ENCODE results near the gene LCE1C.

LCE1C gene, protein sequence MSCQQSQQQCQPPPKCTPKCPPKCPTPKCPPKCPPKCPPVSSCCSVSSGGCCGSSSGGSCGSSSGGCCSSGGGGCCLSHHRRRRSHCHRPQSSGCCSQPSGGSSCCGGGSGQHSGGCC

DNA sequence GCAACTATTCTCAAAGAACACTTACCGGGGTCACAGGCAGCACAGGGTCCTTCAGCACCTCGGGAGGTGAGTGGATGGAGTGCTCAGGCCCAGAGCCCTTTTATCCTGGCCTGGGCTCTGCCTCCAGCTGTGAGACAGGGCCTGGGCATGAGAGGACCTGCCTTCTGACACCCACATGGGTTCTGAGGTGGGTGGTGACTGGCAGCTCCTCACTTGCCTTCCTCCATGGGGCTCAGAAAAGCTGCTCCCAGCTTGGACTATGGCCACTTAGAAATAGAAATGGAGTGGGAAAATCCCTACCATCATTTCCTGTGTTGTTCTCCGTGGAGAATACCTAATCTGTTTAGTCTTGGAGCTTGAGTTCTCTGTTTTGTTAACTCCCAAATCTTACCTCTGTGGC lies at the start of gene LCE1C:
Gene LCE1C (minus strand): TSS at position 76 of the 400 bp plus-strand sequence. CDS start 1,173 bp downstream, outside the sequence.
- DNase-seq (ENCODE audit: low read depth in 3 of 3): no peak

DNA sequence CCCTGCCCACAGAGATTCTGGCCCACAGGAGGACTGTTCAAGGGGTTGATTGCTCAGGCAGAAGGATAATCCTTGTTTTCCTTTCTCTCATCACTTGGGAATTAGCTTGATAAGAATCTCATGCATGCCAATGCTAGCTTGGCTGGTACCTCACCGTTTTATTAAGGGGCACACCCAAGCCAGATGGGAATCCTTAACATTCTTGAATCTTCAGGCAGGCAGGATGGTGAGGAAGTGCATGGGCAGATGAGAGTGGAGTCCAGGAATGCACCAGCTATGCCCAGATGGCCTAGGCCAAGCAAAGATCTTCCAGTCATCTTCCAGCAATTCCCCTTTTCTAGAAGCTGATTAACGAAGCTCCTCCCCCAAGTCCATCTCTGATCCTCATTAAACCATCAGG lies 49.2 kb upstream of the LCE1C start:
- DNase-seq (ENCODE audit: low read depth in 3 of 3): no peak

GRCh38 chr1:152842556-152842955 lies 36.1 kb upstream of the LCE1C start, which contains the start of gene LCE6A:
Gene LCE6A, plus strand, starts transcription at chr1:152842856. Its CDS starts 665 bp downstream, at chr1:152843521.
- DNase-seq (ENCODE audit: low read depth in 3 of 3): no peak

GRCh38 chr1:152836870-152837269 lies 30.4 kb upstream of the LCE1C start:
- no peak for DNase-seq (ENCODE audit: low read depth in 3 of 3)

- no peak for DNase-seq (ENCODE audit: low read depth in 3 of 3)
These were observed 20.7 kb upstream of the LCE1C start, which contains the start of gene LCE1A for GRCh38 chr1:152827173-152827572. Gene LCE1A, plus strand, starts transcription at chr1:152827473. Its CDS starts 0 bp downstream, at chr1:152827473.

GRCh38 chr1:152824964-152825363 lies 18.5 kb upstream of the LCE1C start:
- DNase-seq (ENCODE audit: low read depth in 3 of 3): no peak

DNA sequence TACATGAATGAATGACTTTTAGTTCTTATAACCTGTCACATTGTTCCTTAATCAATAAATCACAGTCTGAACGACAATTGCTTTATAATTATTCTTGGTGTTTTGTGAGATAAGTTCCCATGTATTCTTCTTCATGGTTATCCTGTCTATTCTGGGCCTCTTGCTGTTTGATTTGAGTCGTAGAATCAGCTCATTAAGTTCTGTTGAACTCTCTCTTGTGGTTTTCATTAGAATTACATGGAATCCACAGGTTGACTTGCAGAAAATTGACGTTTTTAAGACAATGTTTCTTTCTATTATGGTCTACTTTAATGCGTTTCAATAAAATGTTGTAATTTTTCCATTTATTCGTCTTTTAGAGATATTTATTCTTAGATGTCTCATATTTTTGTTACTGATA lies 16.8 kb upstream of the LCE1C start:
- DNase-seq (ENCODE audit: low read depth in 3 of 3): no peak

- no peak for DNase-seq (ENCODE audit: low read depth in 3 of 3)
These were observed 10.9 kb upstream of the LCE1C start for GRCh38 chr1:152817309-152817708.

- no peak for DNase-seq (ENCODE audit: low read depth in 3 of 3)
These were observed 5.2 kb upstream of the LCE1C start, which contains the start of gene LCE1B for GRCh38 chr1:152811671-152812070. Gene LCE1B, plus strand, starts transcription at chr1:152811971. Its CDS starts 476 bp downstream, at chr1:152812447.

DNA sequence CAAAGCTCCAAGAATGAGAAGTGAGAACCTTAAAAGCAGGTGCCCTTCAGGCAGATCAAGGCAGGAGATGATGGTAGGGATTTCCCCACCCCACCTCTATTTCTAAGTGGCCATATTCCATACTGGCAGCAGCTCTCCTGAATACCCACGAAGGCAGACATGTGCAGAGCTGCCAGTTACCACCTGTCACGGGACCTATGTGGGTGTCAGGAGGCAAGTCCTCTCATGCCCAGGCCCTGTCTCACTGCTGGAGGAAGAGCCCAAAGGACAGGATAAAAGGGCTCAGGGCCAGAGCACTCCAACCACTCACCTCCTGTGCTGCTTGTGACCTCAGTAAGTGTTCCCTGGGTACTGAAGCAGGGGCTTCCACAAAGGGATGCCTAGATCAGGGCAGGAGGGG lies 4.6 kb upstream of the LCE1C start:
- DNase-seq (ENCODE audit: low read depth in 3 of 3): no peak

- no peak for DNase-seq (ENCODE audit: low read depth in 3 of 3)
These were observed 5.1 kb downstream of the LCE1C start for GRCh38 chr1:152801333-152801732.

DNA sequence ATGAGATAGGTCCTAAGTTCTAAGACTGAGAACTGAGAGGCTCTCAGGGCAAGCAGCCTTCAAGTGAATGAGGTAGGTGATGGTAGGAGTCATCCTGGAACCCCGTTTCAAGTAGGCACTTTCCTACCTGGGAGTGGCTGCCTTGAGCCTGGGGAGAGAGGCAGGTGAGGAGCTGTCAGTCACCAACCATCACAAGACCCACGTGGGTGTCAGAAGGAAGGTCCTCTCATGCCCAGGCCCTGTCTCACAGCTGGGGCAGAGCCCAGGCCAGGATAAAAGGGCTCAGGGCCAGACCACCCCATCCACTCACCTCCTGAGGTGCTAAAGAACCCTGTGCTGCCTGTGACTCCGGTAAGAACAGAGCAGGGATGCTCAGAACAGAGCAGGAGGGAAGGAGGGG lies 10.0 kb downstream of the LCE1C start, which contains the start of gene LCE1D:
Gene LCE1D (plus strand): TSS at position 301 of the 400 bp plus-strand sequence. CDS start 1,074 bp downstream, outside the sequence.
- DNase-seq (ENCODE audit: low read depth in 3 of 3): no peak

DNA sequence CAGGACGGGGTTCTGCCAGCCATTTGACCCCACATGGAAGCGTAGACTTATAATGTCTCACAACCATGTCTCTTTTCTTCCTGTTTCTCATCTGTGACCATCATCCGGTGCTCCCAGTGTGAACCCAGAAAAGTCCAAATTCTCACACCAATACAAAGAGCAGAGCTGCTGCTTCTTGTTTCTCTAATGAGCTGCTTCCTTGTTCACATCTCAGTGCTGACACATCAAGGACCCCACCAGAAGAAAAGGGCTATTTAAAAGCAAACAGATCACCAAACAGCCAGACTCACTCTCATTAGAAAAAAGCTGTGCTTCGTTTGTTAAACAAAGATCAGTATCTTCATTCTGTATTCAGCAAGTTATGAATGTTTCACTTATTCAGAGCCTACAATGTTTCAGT lies 10.8 kb downstream of the LCE1C start:
- DNase-seq (ENCODE audit: low read depth in 3 of 3): no peak

DNA sequence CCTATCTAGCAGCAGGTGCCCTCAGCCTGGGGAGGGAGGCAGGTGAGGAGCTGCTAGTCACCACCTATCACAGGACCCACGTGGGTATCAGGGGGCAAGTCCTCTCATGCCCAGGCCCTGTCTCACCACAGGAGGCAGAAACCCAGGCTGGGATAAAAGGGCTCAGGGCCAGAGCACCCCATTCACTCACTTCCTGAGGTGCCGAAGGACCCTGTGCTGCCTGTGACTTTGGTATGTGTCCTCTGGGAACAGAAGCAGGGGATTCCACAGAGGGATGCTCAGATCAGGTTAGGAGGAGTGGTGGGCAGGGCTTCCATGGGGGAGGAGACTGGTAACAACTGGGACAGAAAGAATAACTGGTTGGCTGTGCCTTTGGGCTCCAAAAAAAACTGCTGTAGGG lies 20.4 kb downstream of the LCE1C start, which contains the start of gene LCE1E:
Gene LCE1E (plus strand): TSS at position 181 of the 400 bp plus-strand sequence. CDS start 1,043 bp downstream, outside the sequence.
- no peak for DNase-seq (ENCODE audit: low read depth in 3 of 3)

DNA sequence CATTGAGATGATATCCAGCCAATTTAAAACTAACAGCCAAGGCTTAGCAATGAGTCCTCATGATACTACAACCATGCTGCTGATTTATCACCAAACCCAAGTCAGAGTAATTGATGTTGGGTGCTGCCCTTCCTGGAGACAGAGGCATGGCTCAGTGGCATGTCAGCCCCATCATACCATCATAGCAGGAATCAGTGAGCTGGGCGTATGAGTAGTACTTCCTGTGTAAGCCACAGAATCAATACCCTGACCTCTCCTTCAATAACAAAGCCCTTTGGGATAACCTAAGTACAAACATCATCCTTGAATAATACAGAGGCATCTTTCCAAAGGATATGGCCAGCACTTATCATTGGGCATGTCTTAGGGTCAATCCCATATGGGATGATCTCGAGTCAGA lies 23.4 kb downstream of the LCE1C start:
- no peak for DNase-seq (ENCODE audit: low read depth in 3 of 3)

DNA sequence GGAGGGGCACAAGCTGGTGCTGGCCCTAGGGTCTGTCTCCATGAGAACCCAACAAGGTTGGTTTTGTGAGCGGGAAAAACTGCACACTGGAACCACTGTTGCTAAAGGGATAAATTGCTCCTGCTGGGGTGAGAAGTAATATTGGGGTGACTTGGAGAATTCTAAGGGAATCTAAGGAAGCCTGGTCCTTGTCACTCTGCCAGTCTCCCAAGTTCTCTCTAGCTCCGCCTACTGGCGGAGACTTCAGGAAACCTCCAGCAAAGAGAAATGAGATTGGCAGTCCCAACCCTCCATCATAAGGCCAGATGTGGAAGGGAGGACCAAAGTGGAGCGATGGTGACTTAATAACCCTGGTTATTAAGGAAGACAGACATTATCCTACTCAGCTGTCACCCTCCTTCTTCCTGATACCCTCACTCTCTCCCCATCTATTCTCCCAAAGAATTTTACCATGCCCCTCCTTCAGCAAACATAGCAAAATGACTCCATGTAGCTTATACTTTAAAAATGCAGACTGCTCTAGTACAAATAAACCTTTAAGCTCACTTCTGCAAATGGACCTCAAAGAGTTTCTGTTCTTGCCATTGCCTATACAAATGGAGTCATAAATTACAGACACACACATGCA lies 28.8 kb downstream of the LCE1C start:
- no peak for DNase-seq (ENCODE audit: low read depth in 3 of 3)

DNA sequence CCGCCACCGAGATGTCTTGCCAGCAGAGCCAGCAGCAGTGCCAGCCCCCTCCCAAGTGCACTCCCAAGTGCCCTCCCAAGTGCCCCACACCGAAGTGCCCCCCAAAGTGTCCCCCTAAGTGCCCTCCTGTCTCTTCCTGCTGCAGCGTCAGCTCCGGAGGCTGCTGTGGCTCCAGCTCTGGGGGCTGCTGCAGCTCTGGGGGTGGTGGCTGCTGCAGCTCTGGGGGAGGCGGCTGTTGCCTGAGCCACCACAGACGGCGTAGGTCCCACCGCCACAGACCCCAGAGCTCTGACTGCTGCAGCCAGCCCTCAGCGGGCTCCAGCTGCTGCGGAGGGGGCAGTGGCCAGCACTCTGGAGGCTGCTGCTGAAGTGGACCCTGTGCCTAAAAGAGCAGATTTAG lies 30.1 kb downstream of the LCE1C start:
- DNase-seq (ENCODE audit: low read depth in 3 of 3): no peak

DNA sequence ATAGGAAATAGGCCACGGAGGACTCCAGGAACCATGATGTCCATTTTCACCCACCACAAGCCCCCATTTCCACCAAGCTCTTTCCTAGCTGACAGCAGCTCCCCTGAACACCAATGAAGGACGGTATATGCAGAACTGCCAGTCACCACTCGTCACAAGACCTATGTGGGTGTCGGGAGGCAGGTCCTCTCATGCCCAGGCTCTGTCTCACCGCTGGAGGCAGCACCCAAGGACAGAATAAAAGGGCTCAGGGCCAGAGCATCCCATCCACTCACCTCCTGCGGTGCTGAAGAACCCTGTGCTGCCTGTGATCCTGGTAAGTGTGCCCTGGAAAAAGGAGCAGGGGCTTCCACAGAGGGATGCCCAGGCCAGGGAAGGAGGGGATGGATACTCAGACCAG lies 31.6 kb downstream of the LCE1C start, which contains the start of gene LCE1F:
Gene LCE1F (plus strand): TSS at position 266 of the 400 bp plus-strand sequence. CDS start 1,232 bp downstream, outside the sequence.
- no peak for DNase-seq (ENCODE audit: low read depth in 3 of 3)

DNA sequence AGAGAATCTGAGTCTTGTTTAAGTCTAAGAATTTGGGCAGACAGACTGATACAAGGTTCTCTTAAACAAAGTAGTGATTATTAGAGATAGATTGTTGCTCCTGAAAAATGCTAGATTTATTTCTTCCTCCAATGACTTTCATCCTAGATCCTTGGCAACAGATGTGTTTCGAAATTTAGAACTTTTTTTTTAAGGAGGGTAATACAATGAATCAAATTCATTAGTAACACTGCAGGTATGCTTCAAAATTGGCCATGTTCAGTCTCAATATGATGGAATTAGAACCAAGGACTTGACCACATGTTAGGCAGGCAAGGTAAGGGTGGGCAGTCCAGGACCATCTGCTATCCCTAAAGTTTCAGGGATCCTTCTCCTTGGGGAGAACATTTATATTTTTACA lies 36.0 kb downstream of the LCE1C start:
- DNase-seq (ENCODE audit: low read depth in 3 of 3): no peak

DNA sequence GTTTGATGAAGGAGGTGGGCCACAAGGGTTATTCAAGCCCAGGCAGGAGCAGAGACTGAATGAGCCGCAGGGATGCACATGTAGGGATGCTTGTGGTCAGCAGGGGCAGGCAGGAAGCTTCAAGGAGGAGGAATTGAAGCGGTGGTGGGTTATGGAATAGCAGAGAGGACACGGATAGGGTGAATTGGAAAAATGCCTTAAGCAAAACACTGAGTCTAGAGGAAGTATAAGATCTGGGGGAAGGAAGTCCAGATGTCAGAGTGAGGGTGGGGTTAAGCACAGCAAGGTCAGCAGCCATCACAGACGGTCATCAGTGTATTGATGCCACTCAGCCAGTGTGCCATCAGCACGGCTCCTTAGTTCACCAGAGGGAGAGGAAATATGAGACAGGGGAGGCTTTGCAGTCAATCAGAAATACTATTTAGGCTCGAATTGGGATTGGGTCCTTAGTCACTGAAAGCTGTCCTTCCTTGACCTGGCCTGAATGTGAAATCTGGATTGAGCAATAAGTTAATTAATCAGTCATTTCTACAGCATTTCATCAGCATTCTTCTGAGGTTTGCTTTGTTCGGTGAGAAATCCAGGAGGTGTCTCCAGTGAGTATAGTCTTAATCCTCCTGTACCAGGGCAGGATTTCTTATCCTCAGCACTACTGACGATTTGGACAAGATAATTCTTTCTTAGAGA lies 37.5 kb downstream of the LCE1C start:
- DNase-seq (ENCODE audit: low read depth in 3 of 3): no peak

DNA sequence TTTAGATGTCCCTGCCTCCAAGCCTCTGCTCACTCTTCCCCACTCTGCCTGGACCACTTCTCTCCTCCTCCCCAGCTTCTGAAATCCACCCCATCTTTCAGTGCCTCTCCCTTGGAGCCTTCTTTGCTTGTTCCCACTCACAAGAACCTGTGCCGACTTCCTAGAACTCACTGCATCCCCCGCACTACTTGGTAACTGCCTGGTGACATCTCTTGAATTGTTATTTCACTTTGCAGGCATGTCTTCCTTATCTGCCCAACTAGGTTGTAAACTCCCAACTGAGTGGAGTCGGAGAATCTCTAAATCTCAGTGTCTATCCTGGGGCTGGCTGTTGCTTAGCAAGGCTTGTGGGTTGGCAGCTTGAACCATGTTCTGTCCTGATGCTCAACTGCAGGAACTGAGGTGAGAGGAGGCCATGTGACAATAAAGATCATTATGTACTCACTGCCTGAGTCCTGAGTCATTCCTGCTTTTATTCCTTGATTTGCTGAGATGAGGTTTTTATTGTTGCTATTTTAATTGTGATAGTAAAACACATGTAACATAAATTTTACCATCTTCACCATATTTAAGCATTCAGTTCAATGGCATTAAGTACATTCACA lies 44.7 kb downstream of the LCE1C start:
- no peak for DNase-seq (ENCODE audit: low read depth in 3 of 3)

DNA sequence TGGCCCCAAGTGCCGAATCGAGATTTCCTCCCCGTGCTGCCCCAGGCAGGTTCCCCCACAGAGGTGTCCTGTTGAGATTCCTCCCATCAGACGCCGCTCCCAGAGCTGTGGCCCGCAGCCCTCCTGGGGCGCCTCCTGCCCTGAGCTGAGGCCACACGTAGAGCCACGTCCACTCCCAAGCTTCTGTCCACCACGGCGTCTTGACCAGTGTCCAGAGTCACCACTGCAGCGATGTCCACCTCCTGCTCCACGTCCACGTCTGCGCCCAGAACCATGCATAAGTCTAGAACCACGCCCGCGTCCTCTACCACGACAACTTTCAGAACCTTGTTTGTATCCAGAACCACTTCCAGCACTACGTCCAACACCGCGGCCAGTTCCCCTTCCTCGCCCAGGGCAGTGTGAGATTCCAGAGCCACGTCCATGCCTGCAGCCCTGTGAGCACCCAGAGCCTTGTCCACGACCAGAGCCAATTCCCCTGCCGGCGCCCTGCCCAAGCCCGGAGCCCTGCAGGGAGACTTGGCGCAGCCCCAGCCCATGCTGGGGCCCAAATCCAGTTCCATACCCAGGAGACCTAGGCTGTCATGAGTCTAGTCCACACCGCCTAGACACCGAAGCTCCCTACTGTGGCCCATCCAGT lies 45.8 kb downstream of the LCE1C start:
- no peak for DNase-seq (ENCODE audit: low read depth in 3 of 3)

Data from stimulated activated CD4-positive, alpha-beta T cell treated with anti-CD3 and anti-CD28 coated beads, TNF-alpha, amount 100 ng/mL, for 4 hours (primary cell).